ENCODE results near the gene KRT15.

GRCh38 chr17:41556306-41556705 is 37.6 kb upstream of the KRT15 start:
- no peak for TF ChIP-seq CTCF (IDR thresholded peaks at IDR 0.05; ENCODE audit: low read depth, low read length, missing input control)
- no peak for TF ChIP-seq MAX (IDR thresholded peaks at IDR 0.05)
- TF ChIP-seq NR2F2 (IDR thresholded peaks at IDR 0.05), result no peak
- no peak for TF ChIP-seq REST (IDR thresholded peaks at IDR 0.05)
- no peak for TF ChIP-seq YY1 (IDR thresholded peaks at IDR 0.05)
- TF ChIP-seq GABPA (IDR thresholded peaks at IDR 0.05 in 1 of 2, conservative IDR thresholded peaks at IDR 0.05 in 1 of 2), result no peak
- no peak for TF ChIP-seq JUND (IDR thresholded peaks at IDR 0.05)
